ENCODE results near the gene P2RY12.
"Not testable (repeated sequence)": the region's sequence is repeated elsewhere in the genome, so short reads cannot be mapped to it uniquely, and the experiment has no call there.

Gene P2RY12

GRCh38 chr3:151392191-151392590 is 7.6 kb upstream of the P2RY12 start:
- not testable (repeated sequence) for DNase-seq

DNA sequence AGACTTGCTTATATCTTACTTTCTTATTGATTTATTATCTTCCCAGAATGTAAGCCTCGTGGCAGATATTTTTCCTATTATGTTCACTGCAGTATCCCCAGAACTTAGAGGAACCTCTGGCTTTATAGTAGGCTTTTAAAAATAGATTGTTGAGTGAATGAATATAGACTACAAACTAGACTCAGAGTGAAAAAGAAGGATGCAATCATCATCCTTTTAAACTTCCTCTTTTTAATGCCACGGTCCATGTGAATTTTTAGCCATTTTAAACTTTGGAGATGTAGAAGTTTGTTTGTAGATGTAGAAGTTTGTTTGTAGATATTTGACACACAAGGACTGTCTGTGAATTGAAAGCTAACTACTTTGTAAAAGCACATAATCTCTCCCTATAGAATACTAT is 7.2 kb upstream of the P2RY12 start:
- no peak for DNase-seq

DNA sequence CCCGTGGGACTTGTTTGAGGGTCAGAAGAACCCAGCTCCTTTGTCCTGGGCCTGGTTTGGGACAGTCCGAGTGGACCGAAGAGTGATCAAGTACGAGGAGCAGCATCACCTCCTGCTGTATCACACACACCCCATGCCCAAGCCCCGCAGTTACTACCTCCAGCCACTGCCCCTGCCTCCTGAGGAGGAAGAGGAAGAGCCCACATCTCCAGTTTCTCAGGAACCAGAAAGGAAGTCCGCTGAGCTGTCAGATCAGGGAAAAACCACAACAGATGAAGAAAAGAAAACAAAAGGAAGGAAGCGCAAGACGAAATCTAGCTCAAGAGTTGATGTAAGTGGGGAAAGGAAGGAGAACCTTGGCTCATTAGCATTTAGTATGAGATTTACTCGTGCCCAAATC is 3.3 kb upstream of the P2RY12 start:
- DNase-seq = no peak

- no peak for DNase-seq
Observed at GRCh38 chr3:151387432-151387831, 2.9 kb upstream of the P2RY12 start.

GRCh38 chr3:151386056-151386455 is 1.5 kb upstream of the P2RY12 start:
- DNase-seq = no peak

GRCh38 chr3:151383956-151384355 is 597 bp downstream of the P2RY12 start:
- no peak for DNase-seq

DNA sequence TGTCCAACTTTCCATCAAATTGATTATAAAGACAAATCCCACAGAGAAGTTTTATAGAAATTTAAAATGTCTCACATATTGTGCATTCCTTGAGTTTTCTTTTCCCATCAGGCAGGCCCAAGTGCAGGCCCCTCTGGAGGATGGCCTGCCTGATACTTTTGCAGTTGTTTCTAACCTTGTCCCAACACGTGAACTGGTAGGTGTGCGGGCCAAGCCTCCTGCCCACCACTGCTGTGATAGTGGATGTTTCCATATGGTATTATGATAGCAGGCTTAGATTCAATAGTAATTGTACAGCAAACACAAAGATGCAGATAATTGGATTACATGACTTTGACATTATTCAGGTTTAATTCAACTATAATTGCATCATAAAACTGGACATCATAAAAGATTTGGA is 1.4 kb downstream of the P2RY12 start:
- no peak for DNase-seq

DNA sequence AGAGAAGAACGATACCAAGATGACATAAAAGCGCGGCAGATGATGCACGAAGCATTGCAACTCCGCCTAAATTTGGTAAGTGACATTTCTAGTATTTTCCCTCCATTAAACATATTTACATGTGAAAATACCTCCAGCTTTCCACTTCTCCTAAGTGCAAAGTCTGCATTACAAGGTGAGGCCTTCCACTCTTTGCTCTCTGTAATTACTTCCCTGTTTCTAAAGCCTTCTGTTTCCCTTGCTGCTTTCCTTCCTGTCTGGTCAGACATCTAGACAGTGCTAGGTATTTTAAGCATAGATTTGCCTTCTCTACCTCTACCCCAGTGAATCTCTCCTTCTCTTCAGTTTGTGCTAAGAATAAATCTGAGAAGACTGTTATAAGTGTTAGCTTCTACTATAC is 1.9 kb downstream of the P2RY12 start:
- no peak for DNase-seq

- no peak for DNase-seq
Observed at GRCh38 chr3:151379083-151379734, 5.3 kb downstream of the P2RY12 start.

GRCh38 chr3:151377768-151378385 is 6.7 kb downstream of the P2RY12 start:
- no peak for DNase-seq

- DNase-seq = no peak
Observed at GRCh38 chr3:151372063-151372820, 12.3 kb downstream of the P2RY12 start.

DNA sequence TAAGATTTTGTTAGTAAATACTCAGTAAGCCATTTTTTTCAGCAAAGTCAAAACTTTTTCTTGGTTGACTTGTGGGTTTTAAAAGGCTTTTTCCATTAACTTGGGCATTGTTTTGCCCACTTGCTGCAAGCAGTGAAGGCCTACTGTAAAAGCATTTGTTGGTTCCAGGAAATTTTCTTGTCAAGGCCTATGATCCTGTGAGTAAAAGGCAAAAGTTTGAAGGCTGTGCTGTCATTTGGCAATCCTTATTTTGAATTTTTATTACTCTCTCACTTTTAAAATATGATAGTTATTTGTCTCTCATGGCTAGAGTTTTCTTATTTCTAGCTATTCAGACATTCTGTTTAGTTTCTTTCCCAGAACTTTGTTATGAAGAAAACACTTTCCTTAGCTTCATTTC is 13.0 kb downstream of the P2RY12 start:
- no peak for DNase-seq

GRCh38 chr3:151367448-151367847 is 17.1 kb downstream of the P2RY12 start:
- no peak for DNase-seq

DNA sequence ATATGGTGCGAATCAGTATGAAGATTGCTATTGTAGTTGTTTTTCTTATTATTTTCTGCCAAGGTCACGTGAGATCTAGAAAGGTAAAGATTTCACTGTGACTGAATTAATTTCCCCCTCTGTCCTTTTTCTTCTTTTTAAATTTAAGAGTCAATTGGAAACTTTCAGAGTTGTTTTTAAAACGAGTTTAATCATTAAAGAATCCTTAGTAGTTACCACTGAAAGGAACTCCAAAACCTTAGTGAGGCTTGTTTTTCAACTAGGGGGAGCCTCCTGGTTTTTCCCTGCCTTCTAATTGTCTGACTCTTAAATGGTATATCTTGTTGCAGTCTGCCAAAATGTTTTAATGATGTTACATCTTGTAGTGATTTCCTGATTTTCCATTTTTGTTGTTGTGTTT is 17.6 kb downstream of the P2RY12 start:
- DNase-seq = no peak

- no peak for DNase-seq
Observed at GRCh38 chr3:151362751-151363174, 21.8 kb downstream of the P2RY12 start.

- no peak for DNase-seq
Observed at GRCh38 chr3:151357463-151357850, 27.1 kb downstream of the P2RY12 start.

DNA sequence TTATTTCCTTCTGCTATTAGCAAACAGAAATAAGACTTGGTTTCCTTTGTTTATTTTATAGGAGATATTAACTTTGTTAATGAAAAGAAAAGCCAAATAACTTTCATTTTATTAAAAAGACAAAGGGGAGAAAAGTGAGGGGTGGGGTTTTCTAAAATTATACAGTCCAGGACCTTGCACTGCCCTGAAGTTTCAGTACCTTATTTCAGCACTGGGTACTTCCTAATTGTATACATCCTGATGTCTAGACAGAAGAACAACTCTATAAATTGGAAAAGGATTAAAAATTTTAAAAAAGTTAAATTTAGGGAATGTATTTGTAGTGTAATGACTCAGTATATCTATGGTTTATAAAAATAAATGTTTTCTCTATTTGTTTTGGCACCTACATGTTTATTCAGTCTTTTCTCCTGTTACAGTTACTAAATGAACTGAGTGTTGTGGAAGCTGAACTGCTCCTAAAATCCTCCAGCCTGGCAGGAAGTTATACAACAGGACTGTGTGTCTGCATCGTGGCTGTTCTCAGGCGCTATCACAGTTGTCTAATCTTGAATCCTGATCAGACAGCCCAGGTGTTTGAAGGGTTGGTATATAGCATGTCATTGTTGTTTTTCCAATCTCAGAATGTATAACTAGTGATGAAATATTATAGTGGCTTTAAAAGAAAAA is 27.6 kb downstream of the P2RY12 start:
- no peak for DNase-seq

- no peak for DNase-seq
Observed at GRCh38 chr3:151351648-151352047, 32.9 kb downstream of the P2RY12 start.

DNA sequence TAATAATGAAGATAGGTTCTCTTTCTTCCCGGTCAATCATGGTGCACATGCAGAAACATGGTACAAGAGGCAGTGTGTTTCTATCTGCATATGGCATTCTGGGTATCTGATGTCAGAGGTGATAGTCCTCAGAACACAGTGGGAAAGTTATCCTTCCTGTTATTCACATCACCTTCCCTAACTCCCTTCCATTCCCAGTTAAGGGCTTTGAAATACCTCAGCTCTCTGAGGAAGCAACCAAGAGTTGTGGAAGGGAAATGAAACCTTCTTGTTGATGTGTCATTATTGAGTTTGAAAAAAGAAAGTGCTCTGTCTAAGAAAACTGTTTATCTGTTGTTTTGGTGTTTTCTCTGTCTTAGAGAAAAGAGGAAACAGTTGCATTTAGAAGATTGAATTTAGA is 33.3 kb downstream of the P2RY12 start:
- no peak for DNase-seq

GRCh38 chr3:151350656-151351055 is 33.9 kb downstream of the P2RY12 start:
- DNase-seq = no peak

DNA sequence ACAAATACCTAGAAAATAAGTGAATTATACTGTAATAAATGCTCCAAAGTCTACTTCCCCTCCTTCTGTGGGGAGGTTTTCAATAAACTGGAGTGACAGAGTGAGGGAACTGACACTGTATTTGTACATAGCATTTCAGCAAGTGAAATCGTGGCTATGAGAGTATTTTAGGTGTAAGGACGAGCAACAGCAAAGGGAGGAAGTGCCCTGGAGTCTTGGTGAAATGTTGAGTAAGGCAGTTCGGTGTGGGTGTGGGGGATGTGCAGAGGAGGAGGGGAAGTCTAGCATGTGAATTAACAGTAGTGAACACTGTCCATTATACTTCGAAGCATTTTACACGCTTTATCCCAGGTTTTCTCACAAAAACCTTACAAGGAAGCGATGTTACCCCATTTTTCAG is 37.1 kb downstream of the P2RY12 start:
- no peak for DNase-seq

- no peak for DNase-seq
Observed at GRCh38 chr3:151346292-151346691, 38.3 kb downstream of the P2RY12 start.

GRCh38 chr3:151345859-151346258 is 38.7 kb downstream of the P2RY12 start:
- no peak for DNase-seq

GRCh38 chr3:151331696-151332095 is 52.9 kb downstream of the P2RY12 start:
- no peak for DNase-seq
